GM12878 (cell line): ENCODE results near the gene CRTC3. TPM values are rescaled to one million over a fixed set of nuclear protein-coding genes. Genes with fewer than 3 reads are reported as not detected.

Experiments used
- BRCA1 ChIP-seq: IDR thresholded peaks from 2 replicates; pipeline ENCODE4 v1.6.1; 2011; ENCODE audit warnings: low read depth, low read length, improper control_type of control experiment
- HSF1 ChIP-seq: fragments of 150-350 bp; IDR thresholded peaks from 2 replicates; pipeline ENCODE4 v1.6.1; 2014; ENCODE audit warnings: mild to moderate bottlenecking, low read depth, low read length
- LARP7 ChIP-seq: fragments of 450-650 bp; IDR thresholded peaks from 2 replicates; pipeline ENCODE4 v1.6.1; 2017; ENCODE audit warnings: mild to moderate bottlenecking
- NBN ChIP-seq: fragments of 450-650 bp; IDR thresholded peaks from 2 replicates; pipeline ENCODE4 v1.6.1; 2016
- PAX5 ChIP-seq: IDR thresholded peaks from 2 replicates; pipeline ENCODE4 v1.6.1; 2011; ENCODE audit warnings: low read depth, low read length, borderline replicate concordance
- RAD21 ChIP-seq: IDR thresholded peaks from 2 replicates; pipeline ENCODE4 v1.6.1; 2011; ENCODE audit warnings: mild to moderate bottlenecking, low read depth, low read length, moderate library complexity; ENCODE audit not compliant: insufficient read depth
- RELB ChIP-seq: fragments of 450-650 bp; IDR thresholded peaks from 2 replicates; pipeline ENCODE4 v1.6.1; 2017; ENCODE audit warnings: low read depth, mild to moderate bottlenecking, moderate library complexity
- RFX5 ChIP-seq: IDR thresholded peaks from 2 replicates; pipeline ENCODE4 v1.6.1; 2011; ENCODE audit warnings: low read depth, low read length, improper control_type of control experiment
- RUNX3 ChIP-seq: IDR thresholded peaks from 2 replicates; pipeline ENCODE4 v1.6.1; 2012; ENCODE audit warnings: low read length, inconsistent platforms
- TCF12 ChIP-seq: IDR thresholded peaks from 2 replicates; pipeline ENCODE4 v1.6.1; 2011; ENCODE audit warnings: low read depth, mild to moderate bottlenecking, low read length
- TCF3 ChIP-seq: IDR thresholded peaks from 2 replicates; pipeline ENCODE4 v1.6.1; 2012; ENCODE audit warnings: low read depth, mild to moderate bottlenecking, low read length, borderline replicate concordance; ENCODE audit not compliant: insufficient read depth
- ZBTB40 ChIP-seq: fragments of 450-650 bp; IDR thresholded peaks from 2 replicates; pipeline ENCODE4 v1.6.1; 2016; ENCODE audit warnings: mild to moderate bottlenecking, moderate library complexity, borderline replicate concordance
- polyA plus RNA-seq, 11 experiments: library from polyadenylated mRNA; depleted of rRNA in 4 of 11; unstranded in 6 of 11; stranded (reverse) in 5 of 11; fragments of >200 nt; fragmentation: Nextera tagmentation in 4 of 11; fragmentation: Illumina TruSeq in 1 of 11; extraction: Ambion mirVana in 4 of 11; extraction: Trizol in 1 of 11; gene quantifications; 1 replicate in 1 of 11; 2 replicates in 10 of 11; pipeline versions ENCODE4 v1.2.1 to v1.2.3, GENCODE V29; 2011 to 2016; ENCODE audit warnings: inconsistent platforms in 2 of 11, missing spikeins in 2 of 11, low read depth in 1 of 11
- total RNA-seq, 4 experiments: library from RNA; depleted of rRNA in 3 of 4; stranded (reverse); fragments of >200 nt in 3 of 4; fragmentation: Illumina TruSeq in 1 of 4; extraction: Trizol in 1 of 4; gene quantifications; 2 replicates each; pipeline versions ENCODE4 v1.2.1 to v1.2.3, GENCODE V29; 2013 to 2021
- TF ChIP-seq, protein P1 (sequence below): IDR thresholded peaks from 2 replicates; pipeline ENCODE4 v1.6.1; 2011; ENCODE audit warnings: mild to moderate bottlenecking, low read depth, low read length, moderate library complexity; ENCODE audit not compliant: insufficient replicate concordance
- TF ChIP-seq, protein P2 (sequence below): IDR thresholded peaks from 2 replicates; pipeline ENCODE4 v1.6.1; 2012; ENCODE audit warnings: improper control_type of control experiment, low read depth, low read length; ENCODE audit not compliant: insufficient replicate concordance

The CRTC3 gene
- total and polyA plus RNA-seq, 10 of the 15 experiments (the other 5 are each of a cell fraction or from before 2014, with no cell fraction given): 3.5 to 36.9 (median 18.9) TPM

- TF ChIP-seq HSF1: no peak
- 0 out of 2 replicates have a peak, but pooled peaks have one; percentile 4 for TF ChIP-seq NBN
- TF ChIP-seq, protein P1, sequence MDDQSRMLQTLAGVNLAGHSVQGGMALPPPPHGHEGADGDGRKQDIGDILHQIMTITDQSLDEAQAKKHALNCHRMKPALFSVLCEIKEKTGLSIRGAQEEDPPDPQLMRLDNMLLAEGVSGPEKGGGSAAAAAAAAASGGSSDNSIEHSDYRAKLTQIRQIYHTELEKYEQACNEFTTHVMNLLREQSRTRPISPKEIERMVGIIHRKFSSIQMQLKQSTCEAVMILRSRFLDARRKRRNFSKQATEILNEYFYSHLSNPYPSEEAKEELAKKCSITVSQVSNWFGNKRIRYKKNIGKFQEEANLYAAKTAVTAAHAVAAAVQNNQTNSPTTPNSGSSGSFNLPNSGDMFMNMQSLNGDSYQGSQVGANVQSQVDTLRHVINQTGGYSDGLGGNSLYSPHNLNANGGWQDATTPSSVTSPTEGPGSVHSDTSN: peak; percentile 32
- peak; percentile 48; the same call in 1 of the 2 replicates for TF ChIP-seq TCF12
- no peak for TF ChIP-seq RFX5
- TF ChIP-seq, protein P2, sequence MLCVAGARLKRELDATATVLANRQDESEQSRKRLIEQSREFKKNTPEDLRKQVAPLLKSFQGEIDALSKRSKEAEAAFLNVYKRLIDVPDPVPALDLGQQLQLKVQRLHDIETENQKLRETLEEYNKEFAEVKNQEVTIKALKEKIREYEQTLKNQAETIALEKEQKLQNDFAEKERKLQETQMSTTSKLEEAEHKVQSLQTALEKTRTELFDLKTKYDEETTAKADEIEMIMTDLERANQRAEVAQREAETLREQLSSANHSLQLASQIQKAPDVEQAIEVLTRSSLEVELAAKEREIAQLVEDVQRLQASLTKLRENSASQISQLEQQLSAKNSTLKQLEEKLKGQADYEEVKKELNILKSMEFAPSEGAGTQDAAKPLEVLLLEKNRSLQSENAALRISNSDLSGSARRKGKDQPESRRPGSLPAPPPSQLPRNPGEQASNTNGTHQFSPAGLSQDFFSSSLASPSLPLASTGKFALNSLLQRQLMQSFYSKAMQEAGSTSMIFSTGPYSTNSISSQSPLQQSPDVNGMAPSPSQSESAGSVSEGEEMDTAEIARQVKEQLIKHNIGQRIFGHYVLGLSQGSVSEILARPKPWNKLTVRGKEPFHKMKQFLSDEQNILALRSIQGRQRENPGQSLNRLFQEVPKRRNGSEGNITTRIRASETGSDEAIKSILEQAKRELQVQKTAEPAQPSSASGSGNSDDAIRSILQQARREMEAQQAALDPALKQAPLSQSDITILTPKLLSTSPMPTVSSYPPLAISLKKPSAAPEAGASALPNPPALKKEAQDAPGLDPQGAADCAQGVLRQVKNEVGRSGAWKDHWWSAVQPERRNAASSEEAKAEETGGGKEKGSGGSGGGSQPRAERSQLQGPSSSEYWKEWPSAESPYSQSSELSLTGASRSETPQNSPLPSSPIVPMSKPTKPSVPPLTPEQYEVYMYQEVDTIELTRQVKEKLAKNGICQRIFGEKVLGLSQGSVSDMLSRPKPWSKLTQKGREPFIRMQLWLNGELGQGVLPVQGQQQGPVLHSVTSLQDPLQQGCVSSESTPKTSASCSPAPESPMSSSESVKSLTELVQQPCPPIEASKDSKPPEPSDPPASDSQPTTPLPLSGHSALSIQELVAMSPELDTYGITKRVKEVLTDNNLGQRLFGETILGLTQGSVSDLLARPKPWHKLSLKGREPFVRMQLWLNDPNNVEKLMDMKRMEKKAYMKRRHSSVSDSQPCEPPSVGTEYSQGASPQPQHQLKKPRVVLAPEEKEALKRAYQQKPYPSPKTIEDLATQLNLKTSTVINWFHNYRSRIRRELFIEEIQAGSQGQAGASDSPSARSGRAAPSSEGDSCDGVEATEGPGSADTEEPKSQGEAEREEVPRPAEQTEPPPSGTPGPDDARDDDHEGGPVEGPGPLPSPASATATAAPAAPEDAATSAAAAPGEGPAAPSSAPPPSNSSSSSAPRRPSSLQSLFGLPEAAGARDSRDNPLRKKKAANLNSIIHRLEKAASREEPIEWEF: no peak
- no peak for TF ChIP-seq BRCA1
- 0 out of 2 replicates have a peak, but pooled peaks have one; percentile 36 for TF ChIP-seq PAX5
- TF ChIP-seq RUNX3: no peak; the same call in 1 of the 2 replicates
- TF ChIP-seq RAD21: 0 out of 2 replicates have a peak, but pooled peaks have one; percentile 0
- TF ChIP-seq LARP7: no peak
- peak; percentile 60; the same call in 1 of the 2 replicates for TF ChIP-seq TCF3
- TF ChIP-seq RELB: no peak
- TF ChIP-seq ZBTB40: 0 out of 2 replicates have a peak, but pooled peaks have one; percentile 6
Measured at GRCh38 chr15:90685591-90686434, 156.1 kb downstream of the CRTC3 start (continued).
